DOHH2 (cell line): Measurements from ENCODE around the gene FRG1.
"Not testable (repeated sequence)": the region's sequence is repeated elsewhere in the genome, so short reads cannot be mapped to it uniquely, and the experiment has no call there.

Source experiments
- CTCF ChIP-seq: fragments of 200-600 bp; sonication (generic); IDR thresholded peaks from one replicate; pipeline ENCODE4 v1.5.1; 2014; ENCODE audit warnings: antibody characterized with exemption, mild to moderate bottlenecking, low read depth, low read length; ENCODE audit not compliant: poor library complexity, severe bottlenecking
- EZH2phosphoT487 ChIP-seq: fragments of 200-600 bp; sonication (generic); IDR thresholded peaks from 2 replicates; pipeline ENCODE4 v1.6.1; 2017; ENCODE audit warnings: borderline replicate concordance, mild to moderate bottlenecking, antibody characterized with exemption, low read length, moderate library complexity, mixed read lengths

- TF ChIP-seq CTCF = peak; percentile 46
- not testable (repeated sequence) for TF ChIP-seq EZH2phosphoT487
Observed at GRCh38 chr4:189980292-189980691, 39.6 kb downstream of the FRG1 start.
